ENCODE measurements around the gene ZNF213.
"Not testable (repeated sequence)": the region's sequence is repeated elsewhere in the genome, so short reads cannot be mapped to it uniquely, and the experiment has no call there.

The ZNF213 gene

DNA sequence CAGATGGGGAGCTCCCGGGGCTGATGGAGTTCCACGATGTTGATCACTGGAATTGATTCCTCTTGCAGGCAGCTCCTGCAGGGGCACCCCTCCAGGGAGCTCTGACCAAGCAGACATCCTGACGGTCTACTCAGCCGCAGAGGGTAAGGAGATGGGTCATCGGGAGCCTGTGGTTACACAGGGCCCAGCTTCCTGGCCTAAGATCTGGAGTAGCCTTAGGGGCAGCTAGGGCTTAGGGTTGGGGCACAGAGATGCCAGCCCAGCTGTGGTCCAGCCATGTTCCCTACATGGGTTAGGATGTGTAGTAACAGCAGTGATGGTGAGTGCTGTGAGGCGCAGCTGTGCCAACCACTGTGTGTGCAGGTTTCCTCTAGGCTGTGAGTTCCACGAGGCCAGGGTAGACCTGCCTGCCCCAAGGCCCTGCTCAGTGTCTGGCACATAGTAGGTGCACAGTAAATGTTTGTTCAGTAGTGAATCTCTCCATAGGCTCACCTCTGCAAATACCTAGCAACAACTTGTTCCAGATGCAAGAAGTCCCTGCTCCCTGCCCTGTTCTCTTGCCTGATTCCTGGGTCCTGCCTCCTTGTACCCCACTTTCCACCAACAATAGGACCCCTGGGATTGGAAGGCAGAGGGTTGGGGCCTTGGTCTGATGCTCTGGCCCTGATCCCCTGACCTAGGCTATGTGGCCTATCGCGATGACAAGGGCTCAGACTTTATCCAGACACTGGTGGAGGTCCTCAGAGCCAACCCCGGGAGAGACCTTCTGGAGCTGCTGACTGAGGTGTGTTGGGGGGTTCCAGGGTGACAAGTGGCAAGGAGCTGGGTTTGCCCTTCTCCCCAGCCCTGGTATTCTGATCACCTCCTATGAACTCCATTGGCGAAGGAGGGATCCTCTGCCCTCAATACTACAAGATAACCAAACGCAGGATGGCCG is 13.7 kb downstream of the ZNF213 start:
- DNase-seq (ENCODE audit: low spot score): no peak

DNA sequence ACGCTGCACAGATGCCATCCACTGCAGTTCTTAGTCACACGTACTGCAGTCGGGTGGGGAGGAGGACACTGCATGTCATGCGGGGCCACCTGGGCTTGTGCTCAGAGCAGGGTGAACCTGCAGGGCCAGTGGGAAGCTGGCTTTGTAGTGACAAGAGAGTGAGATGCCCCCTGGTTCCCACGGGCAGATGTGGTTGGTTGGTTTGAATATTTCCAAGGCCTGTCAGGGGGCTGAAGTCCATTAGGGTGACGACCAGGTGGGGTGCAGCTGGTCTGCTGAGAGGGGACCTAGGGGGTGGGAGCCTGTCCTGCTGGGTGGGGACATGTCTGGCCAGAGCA is 14.3 kb downstream of the ZNF213 start:
- DNase-seq (ENCODE audit: low spot score): no peak

DNA sequence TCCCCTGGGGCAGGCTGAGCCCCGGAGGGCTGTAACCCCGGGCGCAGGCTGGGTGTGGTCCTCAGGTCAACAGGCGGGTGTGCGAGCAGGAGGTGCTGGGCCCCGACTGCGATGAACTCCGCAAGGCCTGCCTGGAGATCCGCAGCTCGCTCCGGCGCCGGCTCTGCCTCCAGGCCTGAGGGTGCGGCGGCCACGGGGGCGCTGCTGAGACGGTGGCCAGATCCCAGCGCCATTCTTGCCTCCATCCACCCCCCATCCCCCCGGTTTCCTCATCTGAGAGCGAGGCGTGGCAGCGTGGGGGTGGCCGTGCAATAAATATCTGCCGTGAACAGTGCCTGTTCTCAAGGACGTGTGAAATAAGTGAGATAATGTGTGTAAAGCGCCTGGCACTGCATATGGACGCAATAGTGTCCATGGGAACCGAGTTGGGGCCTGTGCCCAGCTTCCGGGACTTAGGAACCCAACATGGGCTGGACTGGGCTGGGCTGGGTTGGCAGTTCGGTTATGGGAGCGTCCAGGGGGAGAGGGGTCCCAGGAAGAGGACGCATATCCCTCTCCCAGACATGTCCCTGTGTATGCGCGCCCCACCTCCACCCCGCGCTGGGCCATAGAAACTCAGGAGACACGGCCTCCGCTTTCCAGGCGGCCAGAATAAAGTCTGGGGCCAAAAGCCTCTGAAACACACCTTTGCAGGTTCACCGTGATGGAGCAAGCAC is 15.0 kb downstream of the ZNF213 start:
- peak; percentile 51 for DNase-seq (ENCODE audit: low spot score)

DNA sequence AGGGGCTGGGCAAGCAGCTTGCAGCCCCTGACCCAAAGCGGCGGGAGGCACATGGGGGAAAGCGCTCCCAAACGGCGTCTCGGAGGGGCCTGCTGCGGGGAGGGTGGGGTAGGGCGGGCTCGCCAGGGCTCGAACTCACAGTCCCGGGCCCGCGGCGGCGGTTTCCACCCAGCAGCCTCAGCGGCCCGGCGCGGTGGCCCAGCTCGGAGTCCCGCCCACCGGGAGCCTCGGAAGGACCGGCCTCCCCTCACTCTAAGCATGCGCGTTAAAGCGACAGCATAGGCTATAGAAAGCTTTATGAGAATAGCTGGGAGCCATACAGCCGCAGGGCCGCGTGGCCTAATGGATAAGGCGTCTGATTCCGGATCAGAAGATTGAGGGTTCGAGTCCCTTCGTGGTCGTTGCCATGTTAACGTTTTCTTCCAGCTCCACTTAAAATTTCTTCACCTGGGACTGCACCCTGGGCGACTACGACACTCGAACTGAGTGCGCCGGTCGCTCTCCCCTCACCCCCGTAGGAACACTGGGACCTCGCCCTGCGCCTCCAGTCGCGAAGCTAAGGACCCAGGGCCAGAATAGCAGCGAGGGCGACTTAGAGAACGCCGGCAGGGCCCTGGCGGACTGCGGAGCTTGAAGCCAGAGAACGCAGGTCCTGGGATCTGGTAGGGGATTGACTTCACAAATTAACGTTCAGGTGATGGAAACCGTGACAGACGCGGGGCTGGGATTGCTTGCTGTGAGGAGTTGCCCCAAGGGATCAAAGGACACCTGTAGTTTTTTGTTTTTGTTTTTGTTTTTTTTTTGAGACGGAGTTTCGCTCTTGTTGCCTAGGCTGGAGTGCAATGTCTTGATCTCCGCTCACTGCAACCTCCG is 15.8 kb downstream of the ZNF213 start:
- peak; percentile 99 for DNase-seq (ENCODE audit: low spot score)

DNA sequence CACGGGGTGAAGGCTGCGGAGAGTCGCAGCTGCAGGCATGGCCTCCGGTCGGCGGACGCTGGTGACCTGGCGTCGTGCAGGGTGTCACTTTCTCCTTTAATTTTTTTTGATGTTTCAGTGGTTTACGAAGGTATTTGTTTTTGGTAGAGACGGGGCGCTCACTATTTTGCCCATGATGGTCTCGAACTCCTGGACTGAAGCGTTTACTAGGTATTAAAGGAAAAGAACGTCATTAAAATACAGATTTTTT is 17.1 kb downstream of the ZNF213 start:
- no peak for DNase-seq (ENCODE audit: low spot score)

DNA sequence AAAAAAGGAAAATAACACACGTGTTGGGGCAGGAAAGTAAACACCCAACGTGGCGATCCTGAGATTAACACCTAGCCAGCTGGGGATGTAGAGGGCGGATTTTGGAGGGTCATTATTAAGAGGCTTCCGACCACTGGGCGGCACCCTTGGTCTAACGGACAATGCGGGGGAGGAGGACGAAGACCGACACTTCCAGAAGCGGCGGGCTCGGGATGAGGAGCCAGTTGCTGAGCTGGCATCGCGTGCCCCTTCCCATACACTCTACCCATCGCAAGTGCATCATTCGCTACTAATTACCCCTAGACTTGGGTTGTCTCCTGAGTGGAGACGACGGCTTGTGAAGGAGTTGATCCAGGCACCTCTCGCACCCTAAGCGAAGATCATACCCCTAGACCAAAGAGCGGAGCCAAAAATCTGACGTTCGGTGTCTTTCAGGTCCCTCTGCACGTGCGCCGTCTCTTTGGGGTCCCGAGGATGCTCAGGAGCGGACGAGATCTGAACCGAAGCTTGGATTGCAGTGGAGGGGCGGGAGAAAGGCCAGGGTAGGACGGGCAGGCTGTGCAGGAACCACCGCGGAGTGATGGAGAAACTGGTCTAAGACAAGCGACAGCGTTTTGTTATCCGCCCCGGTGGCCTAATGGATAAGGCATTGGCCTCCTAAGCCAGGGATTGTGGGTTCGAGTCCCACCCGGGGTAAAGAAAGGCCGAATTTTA is 17.6 kb downstream of the ZNF213 start:
- DNase-seq (ENCODE audit: low spot score): peak; percentile 70

DNA sequence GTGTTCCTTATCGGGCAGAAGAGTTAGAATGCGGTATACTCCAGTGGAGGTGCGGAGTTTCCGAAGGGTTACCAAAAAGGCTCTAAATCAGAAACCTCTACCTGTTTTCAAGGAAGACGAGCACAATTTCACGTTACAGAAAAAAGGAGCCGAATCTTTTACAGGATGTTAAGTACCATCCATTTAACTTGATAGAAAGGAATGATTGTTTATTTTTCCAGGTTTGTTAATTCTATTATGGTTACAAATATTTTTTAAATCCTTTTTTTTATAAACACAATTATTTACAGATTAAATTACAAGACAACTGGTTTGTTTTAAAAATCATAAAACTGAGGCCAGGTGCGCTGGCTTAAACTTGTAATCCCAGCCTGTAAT is 18.2 kb downstream of the ZNF213 start:
- no peak for DNase-seq (ENCODE audit: low spot score)

DNA sequence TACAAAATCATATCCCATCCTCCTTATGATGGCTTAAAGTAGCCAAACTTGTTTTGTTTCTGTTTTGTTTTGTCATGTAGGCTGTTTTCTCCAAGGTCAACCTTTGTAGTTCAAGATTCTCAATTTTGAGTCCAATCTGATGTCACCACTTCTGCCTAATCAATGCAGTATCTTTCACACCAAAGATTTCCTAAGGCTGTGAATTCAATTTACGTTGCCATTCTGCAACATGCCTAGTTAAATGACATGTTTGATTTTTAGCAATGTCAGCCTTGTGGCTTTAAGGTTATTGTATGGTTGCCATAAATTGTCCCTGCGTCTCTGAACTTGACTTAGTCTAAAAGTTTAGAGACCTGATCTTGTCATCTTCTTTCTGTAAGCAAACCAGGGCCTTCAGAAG is 20.4 kb downstream of the ZNF213 start:
- no peak for DNase-seq (ENCODE audit: low spot score)

DNA sequence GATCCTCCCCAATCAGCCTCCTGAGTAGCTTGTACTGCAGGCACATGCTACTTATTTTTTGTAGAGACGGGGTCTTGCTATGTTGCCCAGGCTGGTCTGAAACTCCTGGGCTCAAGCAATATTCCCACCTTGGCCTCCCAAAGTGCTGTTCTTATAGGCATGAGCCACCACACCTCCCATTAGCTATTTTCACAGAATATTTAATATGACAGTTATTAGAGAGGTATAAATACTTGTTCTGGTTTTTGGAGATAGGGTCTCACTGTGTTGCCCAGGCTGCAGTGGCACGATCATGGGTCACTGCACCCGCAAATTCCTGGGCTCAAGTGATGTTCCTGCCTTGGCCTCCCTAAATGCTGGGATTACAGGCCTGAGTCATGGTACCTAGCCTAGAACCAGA is 21.1 kb downstream of the ZNF213 start:
- no peak for DNase-seq (ENCODE audit: low spot score)

DNA sequence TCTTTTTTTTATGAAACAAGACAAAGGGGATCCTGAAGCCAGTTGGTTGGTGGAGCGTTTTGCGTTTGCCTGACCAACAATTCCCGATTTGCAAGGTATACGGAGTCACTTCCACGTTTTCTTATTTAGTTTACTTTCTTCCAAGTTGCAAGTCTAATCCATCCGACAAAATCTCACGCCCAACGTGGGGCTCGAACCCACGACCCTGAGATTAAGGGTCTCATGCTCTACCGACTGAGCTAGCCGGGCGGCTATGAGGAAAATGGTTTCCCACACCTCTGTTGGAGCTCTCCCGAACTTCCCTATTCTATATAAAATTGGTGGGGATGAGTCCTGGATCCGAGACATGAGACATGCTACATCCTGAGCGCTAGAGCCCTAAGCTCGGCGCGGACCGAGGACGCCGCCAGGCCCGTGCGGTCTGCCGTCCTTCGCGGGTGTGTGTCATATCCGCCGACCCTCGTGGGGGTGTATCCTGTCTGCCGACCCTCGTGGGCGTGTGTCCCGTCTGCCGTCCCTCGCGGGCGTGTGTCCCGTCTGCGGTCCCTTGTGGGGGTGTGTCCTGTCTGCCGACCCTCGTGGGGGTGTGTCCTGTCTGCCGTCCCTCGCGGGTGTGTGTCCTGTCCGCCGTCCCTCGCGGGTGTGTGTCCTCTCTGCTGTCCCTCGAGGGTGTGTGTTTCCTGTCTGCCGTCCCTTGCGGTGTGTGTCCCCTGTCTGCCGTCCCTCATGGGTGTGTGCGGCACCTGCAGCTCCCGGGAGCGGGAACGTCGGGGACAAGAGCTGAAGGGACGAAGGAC is 22.6 kb downstream of the ZNF213 start:
- peak; percentile 57 for DNase-seq (ENCODE audit: low spot score)

DNA sequence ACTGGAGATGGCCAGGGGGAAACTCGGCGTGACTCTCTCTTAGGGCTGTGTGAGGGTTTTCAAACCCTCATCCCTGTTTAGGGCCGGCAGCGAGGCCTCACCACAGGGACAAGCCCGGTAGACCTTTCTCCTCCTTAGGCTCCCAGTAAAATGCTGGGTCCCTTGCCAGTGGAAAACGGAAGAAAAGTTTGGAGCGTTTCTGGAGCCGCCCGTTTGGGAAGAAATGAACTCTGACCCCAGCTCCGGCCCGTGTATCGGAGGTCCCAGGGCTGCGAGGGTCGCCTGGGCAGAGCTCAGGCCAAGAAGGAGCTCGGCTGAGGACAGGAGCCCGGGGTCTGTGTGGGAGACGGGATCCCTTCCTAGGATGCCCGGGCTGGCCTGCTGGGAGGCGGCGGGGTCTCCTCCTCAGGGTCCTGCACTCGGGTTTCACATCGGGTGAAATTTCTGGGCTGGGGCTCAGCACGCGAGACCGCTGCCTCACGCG is 23.2 kb downstream of the ZNF213 start:
- no peak for DNase-seq (ENCODE audit: low spot score)

DNA sequence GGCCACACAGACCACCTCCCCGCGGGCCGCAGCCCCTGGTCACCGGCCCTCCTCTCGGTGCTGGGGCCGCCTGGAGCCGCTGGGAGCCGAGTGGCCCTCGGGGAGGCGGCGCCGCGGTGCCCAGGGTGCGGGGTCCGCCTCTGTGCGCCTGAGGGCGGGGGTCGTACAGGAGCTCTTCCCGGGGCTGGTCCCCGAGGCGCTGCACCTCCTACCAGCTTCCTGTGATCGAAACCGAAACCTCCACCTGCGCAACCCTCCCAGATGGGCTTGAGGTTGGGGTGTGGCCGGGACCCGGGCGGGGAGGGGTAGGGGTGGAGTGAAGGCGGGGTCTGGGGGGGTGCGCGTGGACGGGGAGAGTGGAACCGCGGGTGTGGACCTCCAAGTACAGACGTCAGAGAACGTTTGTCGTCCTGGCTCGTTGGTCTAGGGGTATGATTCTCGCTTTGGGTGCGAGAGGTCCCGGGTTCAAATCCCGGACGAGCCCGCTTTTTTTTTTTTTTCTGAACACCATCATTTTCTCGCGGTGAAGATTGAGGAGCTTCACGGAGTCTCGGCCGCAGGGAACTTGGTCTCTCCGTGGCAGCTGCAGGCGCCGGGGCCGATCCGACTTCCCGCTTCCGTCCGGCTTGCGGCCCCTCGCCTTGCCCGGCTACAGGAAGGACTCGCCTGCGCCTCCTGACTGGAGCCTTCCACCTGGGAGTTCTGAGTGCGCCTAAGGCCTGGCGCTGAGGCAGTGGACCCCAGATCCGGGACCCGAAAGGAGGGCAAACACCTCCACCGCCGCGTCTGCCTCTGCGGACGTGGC is 23.9 kb downstream of the ZNF213 start:
- DNase-seq (ENCODE audit: low spot score): peak; percentile 94

DNA sequence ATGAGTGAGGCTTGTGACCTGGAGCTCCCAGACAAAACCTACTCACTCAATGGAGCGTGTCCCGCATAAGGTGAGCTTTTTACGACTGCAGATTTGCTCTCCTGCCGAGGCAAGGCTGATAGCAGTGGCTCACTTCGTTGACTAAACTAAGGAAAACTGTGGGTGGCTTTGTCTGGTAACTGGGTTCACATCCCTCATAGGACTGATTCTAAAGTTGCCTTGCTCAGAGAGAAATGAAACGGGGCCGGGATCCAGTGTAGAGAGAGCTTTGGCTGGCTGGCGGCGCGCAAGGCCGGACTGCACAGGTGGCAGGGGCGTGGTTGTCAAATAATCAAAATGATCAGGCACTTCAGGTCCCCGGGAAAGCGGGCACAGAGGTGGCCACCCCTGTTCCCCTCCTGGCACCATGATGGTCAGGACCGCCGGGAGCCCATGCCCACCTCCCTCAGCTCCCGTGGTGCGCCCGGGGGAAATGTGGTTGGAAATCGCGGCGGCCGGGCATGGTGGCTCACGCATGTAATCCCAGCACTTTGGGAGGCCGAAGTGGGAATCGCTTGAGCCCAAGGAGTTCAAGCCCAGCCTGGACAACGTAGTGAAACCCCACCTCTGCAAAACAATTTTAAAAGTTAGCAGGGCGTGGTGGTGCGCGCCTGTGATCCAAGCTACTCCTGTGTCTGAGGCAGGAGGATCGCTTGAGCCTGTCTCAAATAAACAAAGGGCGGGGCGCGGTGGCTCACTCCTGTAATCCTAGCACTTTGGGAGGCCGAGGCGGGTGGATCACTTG is 26.6 kb downstream of the ZNF213 start:
- no peak for DNase-seq (ENCODE audit: low spot score)

DNA sequence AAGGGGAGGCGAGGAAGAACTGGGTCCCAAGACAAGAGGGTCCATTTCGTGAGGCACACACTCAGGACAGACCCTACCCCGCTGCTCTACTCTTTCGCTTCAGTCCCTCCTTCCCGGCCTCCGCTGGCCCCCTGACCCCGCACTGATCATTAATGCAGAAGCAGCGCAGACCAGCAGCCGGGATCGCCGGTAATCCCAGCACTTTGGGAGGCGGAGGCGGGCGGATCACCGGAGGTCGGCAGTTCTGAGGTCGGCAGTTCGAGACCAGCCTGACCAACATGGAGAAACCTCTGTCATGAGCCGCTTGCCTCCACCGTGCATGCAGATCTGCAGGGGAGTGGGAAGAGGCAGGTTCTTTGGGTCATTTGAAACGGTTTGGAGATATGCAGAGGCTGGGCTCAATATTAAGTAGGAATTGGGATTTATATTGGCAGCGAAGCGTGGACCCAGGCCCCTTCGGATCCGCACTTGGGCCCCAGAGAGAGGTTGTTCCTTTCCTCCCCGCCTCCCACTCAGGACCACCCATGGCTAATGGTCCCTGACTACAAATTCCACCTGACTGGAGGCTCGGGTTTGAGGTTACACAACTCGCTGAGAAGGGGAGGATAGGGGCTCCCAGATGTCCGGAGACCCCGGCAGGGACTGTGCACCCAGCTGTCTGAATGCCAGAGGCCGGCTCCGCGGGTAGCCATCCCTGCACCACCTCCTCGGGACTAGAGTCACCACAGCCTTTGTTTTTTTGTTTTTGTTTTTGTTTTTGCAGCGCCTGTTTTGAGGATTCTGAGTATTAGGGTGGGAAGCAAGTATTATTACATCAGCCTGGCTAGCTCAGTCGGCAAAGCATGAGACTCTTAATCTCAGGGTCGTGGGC is 29.5 kb downstream of the ZNF213 start:
- no peak for DNase-seq (ENCODE audit: low spot score)

DNA sequence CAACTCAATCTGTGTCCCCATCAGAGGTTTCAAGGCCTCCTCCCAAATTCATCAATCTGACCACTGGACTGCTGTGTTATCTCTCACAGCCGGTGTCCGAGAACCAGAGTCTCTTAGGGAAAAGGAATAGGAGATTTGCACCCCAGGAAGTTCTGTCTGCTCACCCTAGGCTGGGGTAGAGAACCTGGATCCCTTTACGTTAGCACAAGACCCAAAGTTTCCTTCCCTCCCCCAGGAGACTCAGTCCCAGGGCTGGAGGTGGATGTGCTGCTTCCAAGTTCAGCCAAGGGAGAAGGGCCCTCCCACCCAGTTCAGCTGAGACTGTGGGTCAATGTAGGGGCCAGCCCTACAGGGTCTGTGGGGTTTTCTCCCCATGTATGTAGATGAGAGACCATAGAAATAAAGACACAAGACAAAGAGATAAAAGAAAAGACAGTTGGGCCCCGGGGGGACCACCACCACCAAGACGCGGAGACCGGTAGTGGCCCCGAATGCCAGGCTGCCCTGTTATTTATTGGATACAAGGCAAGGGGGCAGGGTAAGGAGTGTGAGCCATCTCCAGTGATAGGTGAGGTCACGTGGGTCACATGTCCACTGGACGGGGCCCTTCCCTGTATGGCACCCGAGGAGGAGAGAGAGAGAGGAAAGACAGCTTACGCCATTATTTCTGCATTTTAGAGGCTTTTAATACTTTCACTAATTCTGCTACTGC is 30.4 kb downstream of the ZNF213 start:
- no peak for DNase-seq (ENCODE audit: low spot score)

DNA sequence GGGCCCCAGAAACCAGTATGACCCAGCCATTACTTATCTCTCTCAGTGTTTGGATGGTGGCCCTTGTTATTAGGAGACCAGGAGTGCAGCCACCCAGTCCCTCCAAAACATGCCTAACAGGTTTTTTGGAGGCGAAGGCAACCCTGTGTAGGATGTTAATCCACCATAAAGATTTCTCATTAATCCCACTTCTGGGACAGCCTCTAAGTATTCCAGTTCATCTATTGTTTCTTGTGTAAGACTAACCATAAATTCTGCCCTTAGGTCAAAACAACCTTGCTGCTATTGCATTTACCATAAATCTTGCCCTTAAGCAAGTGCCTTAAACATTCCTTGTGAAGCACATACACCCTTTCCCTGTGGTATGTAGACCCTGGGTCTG is 31.7 kb downstream of the ZNF213 start:
- no peak for DNase-seq (ENCODE audit: low spot score)

DNA sequence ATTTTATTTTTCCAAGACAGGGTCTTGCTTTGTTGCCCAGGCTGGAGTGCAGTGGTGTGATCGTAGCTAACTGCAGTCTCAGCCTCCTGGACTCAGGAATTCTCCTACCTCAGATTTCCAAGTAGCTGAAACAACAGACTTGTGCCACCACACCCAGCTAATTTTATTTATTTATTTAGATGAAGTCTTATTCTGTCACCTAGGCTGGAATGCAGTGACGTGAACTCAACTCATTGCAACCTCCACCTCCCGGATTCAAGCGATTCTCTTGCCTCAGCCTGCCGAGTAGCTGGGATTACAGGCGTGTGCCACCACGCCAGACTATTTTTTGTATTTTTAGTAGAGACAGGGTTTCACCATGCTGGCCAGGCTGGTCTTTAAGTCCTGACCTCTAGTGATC is 33.9 kb downstream of the ZNF213 start:
- DNase-seq (ENCODE audit: low spot score): not testable (repeated sequence)
